Myocyte (in vitro differentiated cells): Measurements from ENCODE around the gene HEY2. TPM values are rescaled to one million over a fixed set of nuclear protein-coding genes. Genes with fewer than 3 reads are reported as not detected.
"Not testable (repeated sequence)": the region's sequence is repeated elsewhere in the genome, so short reads cannot be mapped to it uniquely, and the experiment has no call there.

ENCODE experiments used
- DNase-seq: peaks from one replicate; pipeline ENCODE4 v3.0.0-alpha.2; 2012; ENCODE audit warnings: low read depth
- polyA plus RNA-seq: library from polyadenylated mRNA; unstranded; fragments of >200 nt; gene quantifications from one replicate; pipeline ENCODE4 v1.2.1, GENCODE V29; 2012; ENCODE audit warnings: missing spikeins
- total RNA-seq: library from RNA; depleted of rRNA; stranded (reverse); fragments of >200 nt; gene quantifications from 2 replicates; pipeline ENCODE4 v1.2.3, GENCODE V29; 2014

HEY2 gene
- 0.08 TPM in 1 of 2 replicates, not detected in the other for total RNA-seq
- polyA plus RNA-seq: not detected

- DNase-seq: peak; percentile 85
Measured at GRCh38 chr6:125749173-125749864, at the start of gene HEY2. Gene HEY2 (plus strand): TSS chr6:125749632. CDS start chr6:125749777, 145 bp downstream.

- DNase-seq: no peak
Measured at GRCh38 chr6:125700581-125701353, 48.7 kb upstream of the HEY2 start.

- no peak for DNase-seq
Measured at GRCh38 chr6:125701354-125701668, 48.1 kb upstream of the HEY2 start.

- DNase-seq: not testable (repeated sequence)
Measured at GRCh38 chr6:125703882-125704281, 45.5 kb upstream of the HEY2 start.

- DNase-seq: no peak
Measured at GRCh38 chr6:125707615-125708243, 41.7 kb upstream of the HEY2 start.

DNA sequence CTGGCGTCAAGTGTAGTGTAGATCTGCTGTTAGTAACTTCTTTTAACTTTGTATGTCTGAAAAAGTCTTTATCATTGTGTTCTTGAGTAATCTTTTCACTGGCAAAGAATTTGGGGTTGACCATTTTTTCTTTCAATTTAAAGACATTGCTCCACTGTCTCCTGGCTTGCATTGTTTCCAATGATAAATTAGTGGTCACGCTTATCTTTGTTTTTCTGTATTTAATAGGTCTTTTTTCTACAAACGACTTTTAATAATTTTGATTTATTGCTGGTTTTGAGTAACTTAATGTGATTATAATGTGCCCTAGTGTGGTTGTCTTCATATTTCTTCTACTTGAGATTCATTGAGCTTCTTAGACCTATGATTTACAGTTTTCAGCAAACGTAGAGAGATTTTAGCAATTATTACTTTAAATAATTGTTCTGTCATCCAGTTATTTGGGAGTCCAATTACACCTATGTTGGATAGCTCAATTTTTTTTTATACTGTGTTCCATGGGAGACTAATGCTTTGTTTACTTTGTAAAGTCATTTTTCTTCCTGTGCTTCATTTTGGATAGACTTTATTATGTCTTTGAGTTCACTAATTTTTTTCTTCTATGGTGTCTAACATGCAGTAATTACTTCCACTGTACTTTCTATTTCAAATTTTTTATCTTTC lies 38.3 kb upstream of the HEY2 start:
- no peak for DNase-seq

GRCh38 chr6:125714441-125715090 lies 34.9 kb upstream of the HEY2 start:
- DNase-seq: no peak

DNA sequence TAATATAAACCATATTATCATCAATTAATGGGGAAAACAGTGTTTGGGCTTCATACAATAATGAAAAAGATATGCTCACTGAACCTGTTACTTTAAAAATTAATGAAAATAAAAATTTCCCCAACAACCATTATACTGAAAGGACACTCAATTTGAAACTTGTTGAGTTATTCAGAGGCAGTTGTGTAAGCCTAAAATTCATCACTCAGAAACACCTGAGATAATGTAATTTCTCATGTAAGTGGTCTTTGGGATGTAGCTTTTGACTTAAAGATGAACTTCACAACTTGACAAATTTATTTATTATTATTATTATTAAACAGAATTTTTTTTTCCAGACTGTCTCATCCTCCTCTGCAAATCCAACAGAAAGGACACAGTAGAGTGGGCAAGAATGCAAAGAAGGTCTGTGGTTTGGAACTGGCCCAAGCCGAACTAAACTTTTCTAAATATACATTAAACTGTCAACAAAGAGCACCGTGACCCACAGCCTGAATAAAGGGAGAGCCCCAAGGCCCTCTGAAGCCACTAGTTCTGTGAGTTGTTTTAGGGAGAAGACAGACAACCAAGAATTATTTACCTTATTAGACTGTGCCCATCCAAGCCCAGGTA lies 32.2 kb upstream of the HEY2 start:
- no peak for DNase-seq

DNA sequence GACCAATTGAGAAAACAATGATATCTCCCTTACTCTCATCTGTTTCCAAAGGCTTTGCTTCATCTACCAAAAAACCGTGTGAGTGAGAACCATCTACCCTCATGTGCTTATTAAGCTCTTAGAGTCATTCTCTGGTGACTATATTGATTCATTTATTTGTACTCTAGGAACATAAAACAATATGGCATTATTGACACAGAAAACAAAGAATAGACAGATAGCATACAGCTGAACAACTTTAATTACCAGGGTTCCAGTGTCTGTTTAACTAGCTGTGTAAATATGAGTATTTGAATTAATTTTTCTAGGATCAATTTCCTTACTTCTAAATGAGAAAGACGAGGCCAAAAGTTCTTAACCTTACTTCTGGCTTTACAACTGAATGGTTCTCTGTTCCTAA lies 31.3 kb upstream of the HEY2 start:
- no peak for DNase-seq

DNA sequence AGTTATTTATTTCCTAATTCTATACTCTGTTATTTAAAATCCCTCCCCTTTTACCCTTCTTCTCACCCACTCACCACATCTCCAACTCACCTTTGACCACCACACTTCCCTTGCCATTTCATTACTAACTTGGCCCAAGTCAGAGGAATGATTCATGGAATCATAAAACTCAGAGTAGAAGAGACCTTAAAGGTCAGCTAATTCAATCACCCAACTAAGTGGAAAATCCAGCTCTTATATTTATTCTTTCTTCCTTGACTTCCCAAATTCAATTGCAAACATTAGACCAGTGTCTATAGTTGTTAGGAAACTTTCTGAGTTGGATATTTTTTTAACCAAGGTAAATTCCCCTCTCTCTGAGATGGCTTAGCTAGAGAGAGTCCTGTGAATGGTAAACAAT lies 26.5 kb upstream of the HEY2 start:
- no peak for DNase-seq

DNA sequence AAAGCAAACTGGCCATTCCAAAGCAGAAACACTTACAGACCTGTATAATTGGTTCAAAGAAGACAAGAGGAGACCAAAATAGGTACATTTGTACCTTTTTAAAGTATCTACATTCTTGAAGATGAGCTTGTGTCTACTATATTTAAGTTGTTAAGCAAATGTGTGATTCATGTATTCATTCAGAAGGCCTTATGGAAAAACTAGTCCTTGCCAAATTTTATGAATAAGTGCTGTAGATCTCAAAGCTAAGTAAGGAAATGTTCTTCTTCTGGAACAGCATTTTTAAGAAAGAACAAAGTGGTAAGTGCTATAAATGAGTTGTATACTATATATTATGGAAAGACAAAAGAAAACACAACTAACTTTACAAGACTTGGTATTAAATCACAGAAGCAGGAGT lies 22.2 kb upstream of the HEY2 start:
- no peak for DNase-seq

GRCh38 chr6:125728739-125729138 lies 20.7 kb upstream of the HEY2 start:
- no peak for DNase-seq

- DNase-seq: no peak
Measured at GRCh38 chr6:125729983-125730382, 19.4 kb upstream of the HEY2 start.

GRCh38 chr6:125732398-125732797 lies 17.0 kb upstream of the HEY2 start:
- no peak for DNase-seq

- DNase-seq: no peak
Measured at GRCh38 chr6:125733516-125734300, 15.7 kb upstream of the HEY2 start.

DNA sequence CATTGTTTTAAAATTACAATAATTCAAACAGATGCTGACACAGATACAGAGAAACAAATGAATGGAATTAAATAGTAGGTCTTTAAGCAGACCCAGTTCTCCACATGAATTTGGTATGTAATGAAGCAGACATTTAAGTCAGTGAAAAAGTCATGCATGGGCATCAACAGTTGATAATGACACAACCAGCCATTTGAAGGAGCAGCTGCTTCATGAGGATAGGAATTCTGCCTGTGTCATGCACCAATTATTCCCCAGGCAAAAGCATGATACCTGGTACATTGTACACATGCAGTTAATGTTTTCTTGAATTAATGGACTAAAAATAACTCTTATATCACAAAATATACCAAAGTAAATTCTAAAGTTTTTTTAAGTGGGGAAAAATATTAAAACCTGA lies 11.2 kb upstream of the HEY2 start:
- DNase-seq: peak; percentile 31

GRCh38 chr6:125739364-125739763 lies 10.1 kb upstream of the HEY2 start:
- no peak for DNase-seq

GRCh38 chr6:125741336-125741735 lies 8.1 kb upstream of the HEY2 start:
- DNase-seq: no peak

DNA sequence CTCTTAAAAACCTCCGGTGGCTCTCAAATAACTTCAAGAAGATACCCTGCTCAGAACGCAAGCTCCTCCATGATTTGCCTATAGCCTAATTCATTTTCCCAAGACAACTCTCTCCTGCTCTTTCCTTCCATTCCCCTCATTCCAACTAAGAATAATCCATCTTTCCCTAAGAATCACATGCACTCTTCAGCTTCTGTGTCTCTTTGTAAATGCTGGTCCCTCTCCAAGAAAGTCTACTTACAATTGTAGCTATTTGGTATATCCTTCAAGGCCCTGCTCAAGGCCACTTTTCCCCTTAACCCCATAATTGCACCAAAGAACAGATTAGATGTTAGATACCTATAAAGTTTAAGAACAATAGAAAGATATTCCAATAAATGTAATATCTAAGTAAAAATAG lies 7.4 kb upstream of the HEY2 start:
- no peak for DNase-seq

DNA sequence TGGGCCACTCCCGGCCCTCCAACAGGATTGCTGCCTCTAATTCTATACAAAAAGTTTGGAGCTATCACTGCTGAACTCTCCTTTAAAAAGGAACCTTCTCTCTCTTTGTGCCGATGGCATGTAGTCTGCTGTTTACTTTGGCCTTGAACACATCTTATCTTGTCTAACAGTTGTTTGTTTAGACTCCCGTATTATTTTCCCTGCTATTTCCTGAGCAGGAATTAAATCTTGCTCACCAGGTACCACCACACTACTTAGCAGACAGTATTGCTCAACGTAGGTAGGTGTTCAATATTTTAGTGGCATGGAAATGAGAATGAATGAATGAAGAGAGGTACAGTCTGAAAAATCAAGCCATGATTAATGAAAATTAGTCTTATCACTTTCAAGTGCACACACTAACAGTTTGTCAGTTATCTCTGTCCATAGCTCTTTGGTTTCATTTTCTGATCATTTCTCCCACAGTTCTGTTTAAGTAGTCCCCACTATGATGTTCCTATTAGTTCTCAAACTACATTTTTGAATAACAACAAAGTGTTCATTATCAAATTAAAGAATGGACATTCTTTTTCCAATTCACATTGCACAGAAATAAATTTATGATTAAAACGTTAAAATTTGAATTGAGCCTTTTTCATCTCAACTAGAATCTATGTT lies 6.8 kb upstream of the HEY2 start:
- no peak for DNase-seq
